ENCODE measurements around the gene HS2ST1.

Gene HS2ST1

DNA sequence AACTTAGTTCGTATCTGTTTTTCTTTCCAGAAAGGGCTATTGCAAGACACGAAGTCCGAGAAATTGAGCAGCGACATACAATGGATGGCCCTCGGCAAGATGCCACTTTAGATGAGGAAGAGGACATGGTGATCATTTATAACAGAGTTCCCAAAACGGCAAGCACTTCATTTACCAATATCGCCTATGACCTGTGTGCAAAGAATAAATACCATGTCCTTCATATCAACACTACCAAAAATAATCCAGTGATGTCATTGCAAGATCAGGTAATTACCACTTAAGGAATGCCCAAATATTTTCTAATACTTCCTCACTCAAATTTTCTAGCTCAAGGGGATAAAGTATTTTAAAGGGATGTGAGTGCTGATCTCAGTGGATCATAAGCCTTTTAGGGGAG lies 158.5 kb downstream of the HS2ST1 start:
- Histone ChIP-seq H2AFZ (ENCODE audit: low read depth, low read length) (no peak overlapping the region), H3K9me3 (ENCODE audit: low read length) (no peaks in the 10 kb centered on the region), H3K4me1 (ENCODE audit: insufficient read depth, low read length) (peaks cover 7% of the 10 kb centered on the region), H3K36me3 (ENCODE audit: insufficient read depth, low read length) (peaks cover 26% of the 10 kb centered on the region), H3K27me3 (ENCODE audit: insufficient read depth, low read length) (no peaks in the 10 kb centered on the region), H3K4me3 (ENCODE audit: low read length) (no peak overlapping the region)

DNA sequence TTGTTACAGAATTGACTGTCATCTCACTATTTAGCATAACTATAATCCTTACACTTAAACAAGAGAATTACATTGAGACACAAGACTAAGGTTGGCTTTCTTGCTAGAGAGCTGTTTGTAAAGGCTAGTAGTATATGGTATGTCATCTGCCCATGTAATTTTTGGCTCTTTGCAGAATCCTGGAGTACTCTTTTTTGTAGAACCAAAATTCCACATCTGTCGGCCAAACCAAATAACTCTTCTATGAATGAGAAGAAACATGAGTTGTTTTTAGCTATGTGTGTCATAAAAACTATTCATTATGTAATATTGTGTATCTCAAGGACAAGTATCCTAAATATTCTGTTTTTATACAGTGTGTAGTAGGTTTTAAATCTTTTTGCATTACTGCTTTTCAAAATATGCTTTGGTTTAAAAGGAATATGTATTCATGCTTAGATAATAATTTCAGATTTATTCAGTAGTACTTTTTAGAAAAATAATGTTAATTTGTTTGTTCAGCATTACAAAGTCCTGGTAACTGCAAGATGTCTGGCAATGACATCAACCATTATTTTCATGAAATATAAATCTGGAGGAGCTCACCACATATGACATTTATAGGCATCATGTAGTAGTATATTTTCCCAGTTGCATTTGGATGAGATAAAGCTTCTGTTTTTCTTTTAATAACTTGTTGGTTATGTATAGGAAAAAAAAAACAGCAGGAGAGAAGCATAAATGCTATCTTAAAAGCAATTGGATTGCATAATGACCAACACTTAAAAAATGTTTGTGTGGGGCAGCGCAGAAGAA lies 159.8 kb downstream of the HS2ST1 start:
- Histone ChIP-seq H3K4me1 (ENCODE audit: insufficient read depth, low read length) (peaks cover 7% of the 10 kb centered on the region), H3K36me3 (ENCODE audit: insufficient read depth, low read length) (peaks cover 26% of the 10 kb centered on the region), H3K4me3 (ENCODE audit: low read length) (no peak overlapping the region), H3K9me3 (ENCODE audit: low read length) (no peaks in the 10 kb centered on the region), H2AFZ (ENCODE audit: low read depth, low read length) (no peak overlapping the region), H3K27me3 (ENCODE audit: insufficient read depth, low read length) (no peaks in the 10 kb centered on the region)

DNA sequence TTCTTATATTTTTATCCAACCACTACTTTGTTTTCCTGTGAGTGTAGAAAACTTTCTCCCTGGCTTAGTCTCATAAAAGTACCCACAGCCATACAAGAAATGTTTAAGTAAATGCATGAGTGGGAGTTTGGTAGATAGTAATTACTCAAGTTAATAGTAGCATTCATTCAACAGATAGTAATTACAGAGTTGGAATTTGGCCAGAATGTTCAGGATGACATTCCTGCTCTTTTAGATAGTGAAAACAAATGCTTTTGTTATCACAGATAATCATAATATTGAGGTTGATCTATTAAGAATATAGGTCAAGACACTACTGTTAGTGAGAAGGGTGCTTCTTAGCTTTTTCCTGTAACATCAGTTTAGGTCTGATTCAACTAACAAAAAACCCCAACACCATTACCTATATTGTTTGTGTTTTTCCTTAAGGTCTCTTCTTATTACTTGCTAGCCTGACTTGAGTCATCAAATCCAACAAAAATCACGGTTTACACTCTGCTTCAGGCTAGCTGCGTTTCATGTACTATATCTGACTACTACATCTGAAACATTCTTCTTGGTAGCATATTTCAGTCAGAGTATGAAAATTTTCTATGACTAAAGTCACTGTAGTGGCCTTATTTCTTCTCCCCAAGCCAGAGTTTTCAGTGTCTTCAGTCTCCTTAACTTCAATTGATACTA lies 163.7 kb downstream of the HS2ST1 start:
- Histone ChIP-seq H3K27me3 (ENCODE audit: insufficient read depth, low read length) (no peaks in the 10 kb centered on the region), H3K4me1 (ENCODE audit: insufficient read depth, low read length) (peaks cover under 1% of the 10 kb centered on the region), H2AFZ (ENCODE audit: low read depth, low read length) (no peak overlapping the region), H3K9me3 (ENCODE audit: low read length) (no peaks in the 10 kb centered on the region), H3K4me3 (ENCODE audit: low read length) (no peak overlapping the region), H3K36me3 (ENCODE audit: insufficient read depth, low read length) (peaks cover 21% of the 10 kb centered on the region)

DNA sequence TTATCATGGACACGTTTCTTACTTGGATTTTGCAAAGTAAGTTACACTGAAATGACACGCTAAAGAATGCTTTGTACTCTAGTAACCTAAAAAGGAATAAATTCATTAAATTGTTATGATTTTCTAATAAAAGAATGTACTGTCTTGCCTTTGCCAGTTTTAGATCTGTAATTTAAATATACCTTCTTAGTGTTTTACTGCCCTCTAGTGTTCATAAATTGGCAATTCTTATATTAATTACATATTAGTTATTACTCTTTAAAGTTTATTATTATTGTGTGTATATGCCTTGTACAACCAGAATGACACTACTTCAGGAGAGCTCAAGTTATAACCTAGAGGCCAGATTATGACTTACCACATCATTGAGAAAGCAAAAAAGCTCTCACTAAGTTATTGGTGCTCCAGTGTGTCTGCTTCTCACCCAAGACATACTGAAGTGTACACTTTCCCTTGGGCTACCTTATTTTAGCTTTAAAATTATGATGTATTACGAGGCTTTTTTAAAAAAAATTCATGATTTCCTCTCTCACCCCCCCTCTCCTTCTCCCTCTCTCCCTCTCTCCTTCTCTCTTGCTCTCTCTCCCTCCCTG lies 169.9 kb downstream of the HS2ST1 start:
- Histone ChIP-seq H3K9me3 (ENCODE audit: low read length) (no peaks in the 10 kb centered on the region), H3K4me3 (ENCODE audit: low read length) (no peak overlapping the region), H3K27me3 (ENCODE audit: insufficient read depth, low read length) (no peaks in the 10 kb centered on the region), H3K4me1 (ENCODE audit: insufficient read depth, low read length) (peaks cover 9% of the 10 kb centered on the region), H3K36me3 (ENCODE audit: insufficient read depth, low read length) (peaks cover 5% of the 10 kb centered on the region), H2AFZ (ENCODE audit: low read depth, low read length) (no peak overlapping the region)

DNA sequence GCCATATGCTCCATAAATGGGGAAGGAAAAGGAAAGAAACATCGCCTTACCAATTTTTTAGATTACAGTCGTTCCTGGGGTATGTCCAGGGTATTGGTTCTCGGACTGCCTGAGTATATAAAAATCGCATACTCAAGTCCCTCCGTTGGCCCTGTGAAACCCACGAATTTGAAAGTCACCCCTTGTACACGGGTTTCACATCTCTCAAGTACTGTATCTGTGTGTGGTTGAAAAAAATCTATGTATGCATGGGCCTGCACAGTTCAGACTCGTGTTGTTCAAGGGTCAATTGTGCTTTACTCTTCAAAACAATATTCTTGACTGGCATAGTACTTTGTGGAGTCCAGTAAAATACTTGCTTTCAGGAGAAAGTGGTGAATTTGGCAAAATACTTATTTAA lies 171.7 kb downstream of the HS2ST1 start:
- no peak overlapping the region for H3K4me3 ChIP-seq (ENCODE audit: low read length)
- no peaks in the 10 kb centered on the region for H3K9me3 ChIP-seq (ENCODE audit: low read length)
- peaks cover 9% of the 10 kb centered on the region for H3K4me1 ChIP-seq (ENCODE audit: insufficient read depth, low read length)
- H3K27me3 ChIP-seq (ENCODE audit: insufficient read depth, low read length): no peaks in the 10 kb centered on the region
- H3K36me3 ChIP-seq (ENCODE audit: insufficient read depth, low read length): peaks cover 8% of the 10 kb centered on the region
- no peak overlapping the region for H2AFZ ChIP-seq (ENCODE audit: low read depth, low read length)

DNA sequence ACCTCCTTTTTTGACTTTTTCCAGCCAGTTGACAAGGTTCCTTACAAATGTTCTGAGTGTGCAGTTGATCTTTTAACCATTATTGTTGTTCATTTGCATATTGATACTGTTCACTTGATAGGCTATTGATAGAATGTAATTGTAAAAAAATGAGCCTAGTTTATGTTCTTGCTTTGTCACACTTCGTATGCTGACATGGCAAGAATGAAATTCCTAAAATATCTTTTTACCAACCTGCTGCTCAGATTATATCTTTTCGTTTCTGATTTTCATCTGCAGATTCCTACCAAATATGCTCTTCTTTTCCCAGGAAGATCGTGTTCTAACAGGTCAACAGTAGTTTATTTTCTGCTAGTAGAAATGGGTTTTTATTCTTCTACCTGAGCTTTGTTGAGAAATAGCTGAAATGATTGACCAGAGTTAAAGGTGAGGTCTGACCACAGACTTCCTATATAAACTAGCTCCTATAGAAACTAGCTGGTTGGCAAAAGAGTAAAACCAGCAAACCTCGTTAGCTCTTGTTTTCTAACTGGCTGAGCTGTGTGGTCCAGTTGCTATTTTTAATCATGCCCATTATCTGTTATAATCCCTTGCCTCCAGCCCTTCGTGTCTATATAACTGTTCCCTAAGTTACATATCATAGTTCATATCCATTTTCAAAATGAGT lies 174.8 kb downstream of the HS2ST1 start:
- H3K4me1 ChIP-seq (ENCODE audit: insufficient read depth, low read length): no peaks in the 10 kb centered on the region
- H3K27me3 ChIP-seq (ENCODE audit: insufficient read depth, low read length): no peaks in the 10 kb centered on the region
- peaks cover 8% of the 10 kb centered on the region for H3K36me3 ChIP-seq (ENCODE audit: insufficient read depth, low read length)
- no peak overlapping the region for H2AFZ ChIP-seq (ENCODE audit: low read depth, low read length)
- no peaks in the 10 kb centered on the region for H3K9me3 ChIP-seq (ENCODE audit: low read length)
- H3K4me3 ChIP-seq (ENCODE audit: low read length): no peak overlapping the region

DNA sequence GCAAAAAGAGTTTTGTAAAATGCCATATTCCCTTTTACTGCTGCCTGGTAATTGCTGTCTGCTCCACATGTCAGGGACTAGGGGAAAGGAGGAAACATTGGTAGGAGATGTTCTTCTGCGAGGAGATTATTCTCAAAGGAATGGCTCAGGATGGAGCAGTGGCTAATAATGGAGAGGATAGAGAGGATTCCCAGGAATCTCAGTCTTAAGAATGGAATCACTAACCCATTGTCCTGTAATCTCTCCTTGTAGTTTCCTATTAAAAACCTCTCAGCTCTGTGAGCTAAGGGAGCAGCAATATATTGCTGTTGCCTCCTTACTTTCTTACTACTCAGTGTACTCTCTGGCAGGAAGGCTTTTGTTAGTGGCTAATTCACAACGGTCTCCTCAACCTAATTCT lies 175.4 kb downstream of the HS2ST1 start:
- Histone ChIP-seq H3K4me3 (ENCODE audit: low read length) (no peak overlapping the region), H3K4me1 (ENCODE audit: insufficient read depth, low read length) (no peaks in the 10 kb centered on the region), H2AFZ (ENCODE audit: low read depth, low read length) (no peak overlapping the region), H3K27me3 (ENCODE audit: insufficient read depth, low read length) (no peaks in the 10 kb centered on the region), H3K9me3 (ENCODE audit: low read length) (no peaks in the 10 kb centered on the region), H3K36me3 (ENCODE audit: insufficient read depth, low read length) (peaks cover 8% of the 10 kb centered on the region)

DNA sequence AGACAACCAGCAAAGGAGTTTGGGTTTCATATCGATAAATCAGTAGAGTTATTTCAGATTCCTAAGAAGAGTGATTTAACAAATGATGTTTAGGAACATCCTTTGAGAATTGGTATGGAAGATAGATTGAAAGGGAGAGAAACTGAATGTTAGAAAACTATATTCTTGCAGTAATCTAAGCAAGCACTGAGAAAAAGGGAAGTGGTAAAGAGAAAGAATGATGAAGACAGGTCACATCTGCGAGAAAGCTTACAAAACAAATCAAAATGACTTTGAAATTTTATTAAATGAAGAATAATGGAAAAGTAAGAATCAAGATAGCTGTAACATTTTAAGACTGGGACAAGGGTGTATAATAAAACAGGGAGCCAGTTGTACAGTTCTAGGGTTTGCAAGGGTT lies 177.0 kb downstream of the HS2ST1 start:
- Histone ChIP-seq H3K9me3 (ENCODE audit: low read length) (no peaks in the 10 kb centered on the region), H3K27me3 (ENCODE audit: insufficient read depth, low read length) (no peaks in the 10 kb centered on the region), H3K4me1 (ENCODE audit: insufficient read depth, low read length) (no peaks in the 10 kb centered on the region), H2AFZ (ENCODE audit: low read depth, low read length) (no peak overlapping the region), H3K4me3 (ENCODE audit: low read length) (no peak overlapping the region), H3K36me3 (ENCODE audit: insufficient read depth, low read length) (peaks cover 8% of the 10 kb centered on the region)

DNA sequence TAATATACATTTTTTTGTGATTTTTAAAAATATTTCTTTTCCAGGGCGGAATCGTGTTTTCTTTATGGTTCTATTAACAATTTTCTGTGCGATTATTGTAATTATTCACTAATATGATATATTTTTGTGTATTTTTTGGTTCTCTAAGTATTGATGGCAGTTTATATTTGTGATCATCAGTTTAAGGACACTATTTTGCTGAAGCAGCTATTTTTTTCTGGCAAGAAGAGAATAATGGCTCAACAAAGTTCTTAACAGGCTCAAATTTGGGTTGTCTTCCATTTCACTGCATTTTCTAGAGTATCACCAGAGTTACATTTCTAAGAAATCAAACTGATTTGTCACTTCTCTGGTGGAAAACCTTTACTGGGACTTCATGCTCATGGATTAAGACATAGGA lies 178.4 kb downstream of the HS2ST1 start:
- Histone ChIP-seq H3K4me1 (ENCODE audit: insufficient read depth, low read length) (no peaks in the 10 kb centered on the region), H3K27me3 (ENCODE audit: insufficient read depth, low read length) (no peaks in the 10 kb centered on the region), H3K36me3 (ENCODE audit: insufficient read depth, low read length) (peaks cover 5% of the 10 kb centered on the region), H3K9me3 (ENCODE audit: low read length) (no peaks in the 10 kb centered on the region), H3K4me3 (ENCODE audit: low read length) (no peak overlapping the region), H2AFZ (ENCODE audit: low read depth, low read length) (no peak overlapping the region)

DNA sequence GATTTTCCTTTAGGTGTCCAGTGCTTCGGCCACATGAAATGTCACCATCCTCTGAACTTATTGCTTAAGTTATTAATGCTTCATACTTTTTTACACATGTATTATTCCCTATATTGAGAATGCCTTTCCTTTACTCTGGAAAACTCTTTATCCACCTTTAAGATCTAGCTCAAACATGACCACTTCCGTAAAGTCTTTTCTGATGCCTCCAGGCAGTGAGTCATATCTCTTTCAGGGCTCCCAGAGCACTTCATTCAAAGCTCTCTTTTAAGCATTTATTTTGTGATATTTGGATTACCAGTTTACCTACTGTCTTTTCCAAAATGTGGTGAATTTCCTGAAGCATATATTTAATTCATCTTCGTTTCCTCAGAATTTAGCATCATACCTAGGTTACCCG lies 178.9 kb downstream of the HS2ST1 start:
- H3K4me1 ChIP-seq (ENCODE audit: insufficient read depth, low read length): no peaks in the 10 kb centered on the region
- H3K36me3 ChIP-seq (ENCODE audit: insufficient read depth, low read length): peaks cover 4% of the 10 kb centered on the region
- no peak overlapping the region for H3K4me3 ChIP-seq (ENCODE audit: low read length)
- no peaks in the 10 kb centered on the region for H3K9me3 ChIP-seq (ENCODE audit: low read length)
- H2AFZ ChIP-seq (ENCODE audit: low read depth, low read length): no peak overlapping the region
- no peaks in the 10 kb centered on the region for H3K27me3 ChIP-seq (ENCODE audit: insufficient read depth, low read length)

DNA sequence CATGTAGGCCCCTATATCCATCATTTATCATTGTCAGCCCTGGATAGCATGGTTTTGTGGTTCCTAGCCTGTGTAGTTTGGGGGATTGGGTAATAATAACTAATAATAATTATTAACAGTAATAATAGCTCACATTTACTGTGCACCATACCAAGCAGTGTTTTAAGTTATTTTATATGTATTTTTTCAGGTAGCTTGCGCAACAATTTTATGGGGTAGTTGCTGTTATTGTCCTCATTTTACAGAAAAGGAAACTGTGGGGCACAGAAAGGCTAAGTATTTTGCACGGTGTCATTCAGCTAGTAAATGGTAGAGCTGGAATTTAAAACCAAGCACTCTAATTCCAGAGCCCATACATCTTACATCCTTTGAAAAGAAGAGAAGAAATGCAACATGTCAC lies 179.8 kb downstream of the HS2ST1 start:
- H3K36me3 ChIP-seq (ENCODE audit: insufficient read depth, low read length): peaks cover 6% of the 10 kb centered on the region
- no peaks in the 10 kb centered on the region for H3K27me3 ChIP-seq (ENCODE audit: insufficient read depth, low read length)
- H3K4me3 ChIP-seq (ENCODE audit: low read length): no peak overlapping the region
- no peaks in the 10 kb centered on the region for H3K4me1 ChIP-seq (ENCODE audit: insufficient read depth, low read length)
- H2AFZ ChIP-seq (ENCODE audit: low read depth, low read length): no peak overlapping the region
- no peaks in the 10 kb centered on the region for H3K9me3 ChIP-seq (ENCODE audit: low read length)

DNA sequence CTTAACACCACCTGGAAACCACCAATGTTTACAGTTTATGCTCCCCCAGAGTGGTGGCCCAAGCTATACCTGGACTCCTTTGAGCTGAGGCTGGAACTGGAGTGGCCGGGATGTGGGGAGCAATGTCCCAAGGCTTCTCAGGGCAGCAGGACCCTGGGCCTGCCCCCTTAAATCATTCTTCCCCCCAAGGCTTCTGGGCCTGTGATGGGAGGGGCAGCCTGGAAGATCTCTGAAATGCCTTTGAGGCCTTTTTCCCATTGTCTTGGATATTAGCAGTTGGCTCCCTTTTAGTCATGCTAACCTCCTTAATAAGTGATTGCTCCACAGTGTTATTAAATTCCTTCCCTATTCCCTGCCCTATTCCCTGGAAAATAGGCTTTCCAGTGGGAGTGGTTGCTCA lies 185.8 kb downstream of the HS2ST1 start:
- Histone ChIP-seq H2AFZ (ENCODE audit: low read depth, low read length) (no peak overlapping the region), H3K4me1 (ENCODE audit: insufficient read depth, low read length) (no peaks in the 10 kb centered on the region), H3K36me3 (ENCODE audit: insufficient read depth, low read length) (peaks cover 14% of the 10 kb centered on the region), H3K27me3 (ENCODE audit: insufficient read depth, low read length) (no peaks in the 10 kb centered on the region), H3K9me3 (ENCODE audit: low read length) (no peaks in the 10 kb centered on the region), H3K4me3 (ENCODE audit: low read length) (no peak overlapping the region)

DNA sequence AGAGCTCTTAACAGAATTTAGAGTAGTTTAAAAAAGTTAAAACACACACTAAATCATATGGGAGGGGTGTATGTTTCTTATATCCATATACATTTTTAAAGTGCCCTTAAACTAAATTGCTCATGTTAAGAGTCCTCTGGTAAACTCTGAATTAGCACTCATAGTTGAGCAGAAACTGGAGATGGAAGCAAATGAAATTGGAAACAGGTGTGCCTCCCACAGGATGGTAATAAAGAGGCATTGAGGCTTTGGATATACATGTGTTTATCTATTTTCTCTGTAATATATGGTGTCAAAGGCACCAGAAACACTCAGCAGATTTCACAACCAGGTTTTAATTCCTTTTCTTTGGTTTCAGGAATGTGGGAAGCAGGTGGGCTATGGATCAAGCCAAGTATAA lies 188.6 kb downstream of the HS2ST1 start:
- Histone ChIP-seq H2AFZ (ENCODE audit: low read depth, low read length) (no peak overlapping the region), H3K36me3 (ENCODE audit: insufficient read depth, low read length) (peaks cover 14% of the 10 kb centered on the region), H3K4me1 (ENCODE audit: insufficient read depth, low read length) (no peaks in the 10 kb centered on the region), H3K27me3 (ENCODE audit: insufficient read depth, low read length) (no peaks in the 10 kb centered on the region), H3K9me3 (ENCODE audit: low read length) (no peaks in the 10 kb centered on the region), H3K4me3 (ENCODE audit: low read length) (no peak overlapping the region)

Data from neuron (in vitro differentiated cells).